NCI-H2029 (cell line): ENCODE results near the gene CCDC71L.
"Not testable (repeated sequence)": the region's sequence is repeated elsewhere in the genome, so short reads cannot be mapped to it uniquely, and the experiment has no call there.

Experiments
- DNase-seq: peaks from one replicate; lab custom pipeline; 2025; lab: John Stamatoyannopoulos, UW

CCDC71L gene

DNA sequence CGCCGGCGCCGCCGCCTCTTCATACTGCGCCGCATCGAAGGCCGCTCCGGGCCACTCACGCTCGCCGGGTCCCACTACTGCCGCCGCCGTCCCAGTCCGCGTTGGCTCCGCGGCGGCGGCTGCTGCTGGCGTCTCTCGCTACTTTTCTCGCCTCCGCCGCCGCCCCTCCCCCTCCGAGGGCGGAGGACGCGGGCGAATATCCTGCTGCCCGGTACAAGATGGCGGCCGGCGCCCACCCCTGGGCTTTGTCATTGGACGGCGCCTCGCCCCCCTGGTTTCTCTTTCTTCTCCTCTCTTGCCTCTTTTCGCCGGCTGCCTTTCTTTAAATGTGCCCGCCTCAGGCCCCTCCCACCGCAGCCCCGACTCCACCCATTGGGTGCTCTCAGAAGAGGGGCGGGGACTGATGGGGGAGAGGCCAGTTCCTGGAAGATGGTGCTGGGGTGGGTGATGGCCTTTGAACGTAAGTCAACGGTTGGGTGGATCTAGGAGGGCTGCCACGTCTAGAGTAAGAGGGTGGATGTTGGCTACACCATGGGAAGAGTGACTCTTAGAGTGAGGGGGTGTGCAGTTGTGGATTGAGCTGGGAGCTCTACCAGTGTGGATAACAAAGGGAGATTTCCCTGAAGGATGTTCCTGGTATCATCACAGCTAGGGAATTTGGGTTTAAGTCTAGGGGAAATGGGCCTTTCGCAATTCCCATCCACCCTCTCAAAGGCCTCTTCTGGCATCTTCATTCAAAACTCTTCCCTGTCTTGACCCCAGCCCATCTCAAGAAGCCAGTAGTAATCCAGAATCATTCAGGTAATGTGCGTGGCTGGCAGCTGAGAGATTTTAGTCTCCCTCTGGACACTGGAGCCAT lies at the start of gene CCDC71L:
Gene CCDC71L (minus strand): TSS at position 297 of the 859 bp plus-strand sequence. CDS start 262 bp downstream, at position 35.
- peak; percentile 90 for DNase-seq

GRCh38 chr7:106709604-106710003 lies 48.6 kb upstream of the CCDC71L start:
- DNase-seq = not testable (repeated sequence)

- DNase-seq = no peak
Observed at GRCh38 chr7:106704000-106704840, 43.3 kb upstream of the CCDC71L start.

DNA sequence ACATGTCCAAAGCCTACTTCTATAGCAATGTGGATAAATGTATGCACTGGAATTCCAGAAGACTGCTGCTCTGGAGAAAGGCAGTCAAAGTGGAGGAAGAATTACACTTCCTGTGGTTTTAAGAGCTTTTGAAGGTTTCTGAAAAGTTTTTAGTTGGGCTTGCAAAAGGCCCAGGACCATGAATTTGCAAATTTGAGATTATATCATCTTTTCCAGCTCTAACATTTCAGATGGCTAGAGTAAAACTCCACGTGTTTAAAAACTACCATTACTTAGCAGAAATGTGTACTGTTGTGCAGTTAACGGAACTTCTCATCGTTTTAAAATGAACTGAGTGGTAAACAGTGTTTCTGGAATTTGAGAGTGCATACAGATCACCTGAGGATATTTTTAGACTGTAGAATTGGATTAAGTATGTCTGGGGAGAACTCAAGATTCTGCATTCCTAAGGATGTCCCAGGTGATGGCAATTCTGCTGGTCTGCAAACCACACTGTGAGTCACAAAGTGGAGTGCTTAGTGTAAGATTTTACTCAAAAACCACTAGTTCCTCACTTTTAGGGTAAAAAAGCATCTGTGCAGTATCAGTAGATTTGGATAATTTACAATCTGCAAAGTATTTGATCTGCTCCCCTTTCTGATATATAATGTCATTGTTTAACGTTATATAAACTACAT lies 32.9 kb upstream of the CCDC71L start:
- no peak for DNase-seq

GRCh38 chr7:106692450-106693051 lies 31.6 kb upstream of the CCDC71L start:
- DNase-seq = no peak

- not testable (repeated sequence) for DNase-seq
Observed at GRCh38 chr7:106688161-106688560, 27.2 kb upstream of the CCDC71L start.

- no peak for DNase-seq
Observed at GRCh38 chr7:106683941-106684340, 23.0 kb upstream of the CCDC71L start.

DNA sequence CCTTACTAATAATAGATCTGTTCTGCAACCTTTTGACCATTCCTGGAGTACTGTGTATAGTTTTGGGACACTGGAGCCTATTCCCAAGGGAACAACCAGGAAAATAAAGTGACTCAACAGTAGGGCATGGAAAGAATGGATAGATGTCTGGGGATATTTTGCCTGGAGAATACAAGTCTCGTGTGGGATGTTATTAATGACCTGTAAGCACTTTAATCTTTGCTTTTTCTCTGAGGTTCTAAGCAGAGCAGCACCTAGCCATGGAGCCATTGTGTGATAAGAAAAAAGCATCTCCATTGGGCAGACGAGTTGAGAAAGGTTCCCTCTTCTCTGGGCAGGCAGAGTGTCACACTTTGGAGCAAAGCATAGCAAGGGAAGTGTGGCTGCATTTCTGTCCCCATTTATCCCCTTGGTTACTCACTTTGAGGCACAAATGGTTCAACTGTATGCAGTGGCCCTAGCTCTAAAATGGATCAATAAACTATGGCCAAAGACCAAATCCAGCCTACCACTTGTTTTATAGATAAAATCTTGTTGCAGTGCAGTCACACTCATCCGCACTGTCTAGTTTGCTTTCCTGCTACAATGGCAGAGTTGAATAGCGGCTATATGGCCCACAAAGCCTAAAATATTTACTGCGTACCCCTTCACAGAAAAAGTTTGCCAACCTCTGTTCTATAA lies 21.0 kb upstream of the CCDC71L start:
- DNase-seq = no peak

GRCh38 chr7:106679153-106679931 lies 18.4 kb upstream of the CCDC71L start:
- no peak for DNase-seq

GRCh38 chr7:106678795-106679152 lies 17.8 kb upstream of the CCDC71L start:
- no peak for DNase-seq

- not testable (repeated sequence) for DNase-seq
Observed at GRCh38 chr7:106676506-106676905, 15.5 kb upstream of the CCDC71L start.

GRCh38 chr7:106673688-106674087 lies 12.7 kb upstream of the CCDC71L start:
- not testable (repeated sequence) for DNase-seq

DNA sequence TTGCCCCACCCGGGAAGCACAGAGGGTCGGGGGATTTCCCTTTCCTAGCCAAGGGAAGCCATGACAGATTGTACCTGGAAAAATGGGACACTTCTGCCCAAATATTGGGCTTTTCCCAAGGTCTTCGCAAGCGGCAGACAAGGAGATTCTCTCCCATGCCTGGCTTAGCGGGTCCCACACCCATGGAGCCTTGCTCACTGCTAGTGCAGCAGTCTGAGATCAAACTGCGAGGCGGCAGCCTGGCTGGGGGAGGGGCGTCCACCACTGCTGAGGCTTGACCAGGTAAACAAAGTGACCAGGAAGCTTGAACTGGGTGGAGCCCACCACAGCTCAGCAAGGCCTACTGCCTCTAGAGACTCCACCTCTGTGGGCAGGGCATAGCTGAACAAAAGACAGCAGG lies 11.0 kb upstream of the CCDC71L start:
- not testable (repeated sequence) for DNase-seq

DNA sequence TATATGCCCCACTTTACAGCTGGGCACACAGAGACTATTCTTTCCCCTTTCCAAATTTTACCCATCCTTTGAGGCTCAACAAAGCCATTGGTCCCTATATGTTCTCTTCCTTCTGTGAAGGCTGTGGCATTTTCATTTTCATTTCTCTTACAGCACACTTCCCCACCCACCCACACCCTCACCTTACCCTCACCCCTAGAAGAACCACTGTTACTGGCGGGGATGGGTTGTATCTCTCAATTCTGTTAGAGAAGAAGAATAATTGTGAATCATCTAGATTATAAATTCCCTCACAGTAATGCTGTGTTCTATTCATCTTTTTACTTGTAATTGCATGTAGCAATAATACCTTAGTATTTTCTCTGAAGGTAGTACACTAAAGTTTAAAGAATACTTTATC lies 10.2 kb upstream of the CCDC71L start:
- DNase-seq = no peak

DNA sequence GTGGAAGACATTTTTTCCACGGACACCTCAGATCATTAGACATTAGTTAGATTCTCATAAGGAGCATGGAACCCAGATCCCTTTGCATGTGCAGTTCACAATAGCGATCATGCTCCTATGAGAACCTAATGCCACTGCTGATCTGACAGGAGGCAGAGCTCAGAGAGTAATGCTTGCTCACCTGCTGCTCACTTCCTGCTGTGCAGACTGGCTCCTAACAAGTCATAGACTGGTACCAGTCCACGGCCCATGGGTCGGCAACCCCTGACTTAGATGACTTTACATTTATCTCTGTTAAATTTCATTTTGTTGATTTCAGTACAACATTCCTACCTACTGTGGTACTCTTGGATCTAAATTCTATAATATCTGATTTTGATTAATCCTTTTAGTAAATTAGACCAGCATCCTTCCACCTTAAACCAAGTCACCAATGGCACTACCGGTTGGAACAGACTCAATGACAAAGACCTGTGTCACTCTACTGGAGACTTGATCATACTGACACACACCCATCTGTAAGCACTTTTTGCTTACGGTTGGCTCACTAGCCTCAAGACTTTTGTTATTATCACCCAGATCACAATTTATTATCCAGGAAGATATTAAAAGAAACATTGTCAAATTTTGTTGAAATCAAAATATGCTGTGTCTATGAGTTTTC lies 8.0 kb upstream of the CCDC71L start:
- DNase-seq = no peak

DNA sequence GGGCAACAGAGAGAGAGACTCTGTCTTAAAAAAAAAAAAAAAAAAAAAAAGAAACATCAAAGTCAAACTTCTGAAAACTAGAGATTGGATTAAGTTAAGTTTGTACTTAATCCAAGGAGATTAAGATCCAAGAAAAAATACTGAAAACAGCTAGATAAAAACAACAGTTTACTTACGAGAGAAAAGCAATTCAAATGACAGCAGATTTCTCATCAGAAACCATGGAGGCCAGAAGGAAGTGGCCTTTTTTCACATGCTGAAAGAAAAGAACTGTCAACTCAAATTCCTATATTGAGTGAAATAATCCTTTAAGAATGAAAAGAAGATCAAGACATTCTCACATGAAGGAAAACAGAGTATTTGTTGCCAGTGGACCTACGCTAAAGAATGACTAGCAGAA lies 5.4 kb upstream of the CCDC71L start:
- no peak for DNase-seq

DNA sequence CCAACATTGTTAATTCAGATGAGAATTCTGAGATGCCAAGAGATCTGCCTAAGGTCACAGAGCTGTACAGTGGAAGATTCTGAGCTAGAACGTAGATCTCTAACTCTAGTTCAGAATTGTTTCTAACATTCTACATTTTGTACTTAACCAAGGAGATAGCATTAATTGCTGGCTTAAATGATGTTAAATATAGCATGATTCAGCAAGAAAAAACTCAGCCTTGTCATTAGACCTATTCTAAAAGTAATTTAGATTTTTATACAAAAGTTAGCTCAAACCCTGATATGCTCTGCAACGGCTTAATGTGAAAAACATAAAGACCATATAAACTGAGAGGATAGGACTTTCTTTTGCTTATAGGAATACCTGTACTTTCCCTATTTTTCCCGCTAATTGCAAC lies 3.4 kb upstream of the CCDC71L start:
- DNase-seq = no peak

GRCh38 chr7:106659963-106660861 lies 746 bp downstream of the CCDC71L start:
- peak; percentile 48 for DNase-seq
